Activated CD4-positive, alpha-beta T cell treated with anti-CD3 and anti-CD28 coated beads, Interleukin-2, amount 10 ng/mL, durations not matched to agents 7 days and 5 days (primary cell): ENCODE results near the gene RPS6KA2. TPM values are rescaled to one million over a fixed set of nuclear protein-coding genes. Genes with fewer than 3 reads are reported as not detected.
A peak's percentile ranks its signal among the peaks of the same experiment; 100 is the strongest.
"Not testable (repeated sequence)": the region's sequence is repeated elsewhere in the genome, so short reads cannot be mapped to it uniquely, and the experiment has no call there.

ENCODE experiments used
- CTCF ChIA-PET: fragments of 350-600 bp; sonication (Branson Sonifier 250); formaldehyde crosslinking; loops from one replicate; lab custom pipeline; 2021; ENCODE audit warnings: antibody characterized with exemption; lab: Charles Lee
- POLR2A ChIA-PET: fragments of 350-600 bp; sonication (Branson Sonifier 250); formaldehyde crosslinking; loops from one replicate; lab custom pipeline; 2021; ENCODE audit warnings: antibody characterized with exemption; lab: Charles Lee
- DNase-seq: peaks from one replicate; pipeline ENCODE4 v3.0.0-alpha.2; 2020
- H3K27ac Mint-ChIP-seq: one replicate; pipeline ENCODE4 v1.8.0; 2021; ENCODE audit warnings: mild to moderate bottlenecking, moderate library complexity, mixed read lengths
- H3K27me3 Mint-ChIP-seq: one replicate; pipeline ENCODE4 v1.8.0; 2021; ENCODE audit warnings: mixed read lengths
- H3K36me3 Mint-ChIP-seq: one replicate; pipeline ENCODE4 v1.8.0; 2021; ENCODE audit warnings: low read depth, mixed read lengths
- H3K4me1 Mint-ChIP-seq: one replicate; pipeline ENCODE4 v1.8.0; 2021; ENCODE audit warnings: mixed read lengths
- H3K4me3 Mint-ChIP-seq: one replicate; pipeline ENCODE4 v1.8.0; 2021; ENCODE audit warnings: mild to moderate bottlenecking, moderate library complexity, mixed read lengths
- H3K9me3 Mint-ChIP-seq: one replicate; pipeline ENCODE4 v1.8.0; 2021; ENCODE audit warnings: mixed read lengths
- total RNA-seq, 2 experiments: library from RNA; stranded (reverse); gene quantifications; one replicate each; pipeline ENCODE4 v1.2.3, GENCODE V29; 2021

The RPS6KA2 gene
- total RNA-seq, 2 experiments from 2014 or later, result 3.6 to 4.0 TPM

DNA sequence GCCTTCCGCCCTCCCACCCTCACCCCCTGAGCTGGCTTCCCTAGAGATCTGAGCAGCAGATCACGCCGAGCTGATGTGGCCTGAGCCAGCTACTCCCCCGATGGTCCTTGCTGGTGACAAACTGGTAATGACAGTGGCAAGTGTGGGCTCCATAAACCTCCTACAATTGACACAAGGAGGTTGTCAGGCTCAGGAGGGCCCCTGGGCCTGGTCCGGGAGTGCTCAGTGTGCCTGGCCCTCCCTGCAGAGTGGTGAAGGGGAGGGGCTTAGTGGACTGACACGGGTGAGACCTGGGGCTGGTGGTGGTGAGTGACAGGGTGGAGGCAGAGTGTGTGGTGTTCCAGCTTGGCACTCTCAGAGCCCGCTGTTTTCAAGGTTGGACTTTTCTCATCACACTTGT lies 221.7 kb downstream of the RPS6KA2 start:
- H3K9me3 Mint-ChIP-seq, result no peaks in the 10 kb centered on the region
- H3K36me3 Mint-ChIP-seq, result no peaks in the 10 kb centered on the region
- no peak overlapping the region for H3K27ac Mint-ChIP-seq
- peaks cover 11% of the 10 kb centered on the region for H3K4me1 Mint-ChIP-seq
- H3K4me3 Mint-ChIP-seq, result no peak overlapping the region
- H3K27me3 Mint-ChIP-seq, result peaks cover 2% of the 10 kb centered on the region
- ChIA-PET POLR2A (no interaction called here), CTCF (interaction anchor here (1.4 kb wide), 1 partner anchor 24 kb away, joined by 3 read pairs; no protein-coding TSS in a partner anchor)
- DNase-seq, result no peak

DNA sequence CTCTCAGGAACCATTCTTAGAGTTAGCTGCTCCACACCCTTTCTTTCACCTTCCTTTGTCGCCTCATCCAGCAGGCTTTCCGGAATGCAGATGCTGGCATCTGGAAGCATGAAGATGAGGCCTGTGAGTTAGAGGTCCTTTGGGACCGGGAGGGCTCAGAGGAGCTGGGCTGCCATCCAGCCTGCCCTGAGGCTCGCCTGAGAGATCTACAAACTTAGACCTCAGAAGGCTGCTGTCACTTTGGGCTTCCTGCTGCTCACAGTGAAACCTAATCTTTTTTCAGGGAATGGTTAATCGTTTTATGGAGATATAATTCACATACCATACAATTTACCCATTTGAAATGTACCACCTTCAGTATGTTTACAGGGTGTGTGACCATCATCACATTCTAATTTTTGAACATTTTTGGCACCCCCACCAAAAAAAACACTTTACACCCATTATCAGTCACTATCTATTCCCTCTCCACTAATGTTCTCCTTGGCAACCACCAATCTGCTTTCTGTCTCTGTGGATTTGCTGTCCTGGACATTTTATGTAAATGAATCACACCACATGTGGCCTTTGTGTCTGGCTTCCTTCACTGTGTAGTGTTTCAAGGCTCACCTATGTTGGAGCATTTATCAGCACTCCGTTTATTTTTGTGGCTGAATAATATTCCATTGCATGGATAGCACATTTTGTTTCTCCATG lies 224.3 kb downstream of the RPS6KA2 start:
- peaks cover 6% of the 10 kb centered on the region for H3K27me3 Mint-ChIP-seq
- ChIA-PET CTCF (interaction anchor here (1.0 kb wide), 1 partner anchor 56 kb away, joined by 3 read pairs; no protein-coding TSS in a partner anchor), POLR2A (no interaction called here)
- H3K36me3 Mint-ChIP-seq, result no peaks in the 10 kb centered on the region
- peaks cover 5% of the 10 kb centered on the region for H3K4me1 Mint-ChIP-seq
- no peak overlapping the region for H3K27ac Mint-ChIP-seq
- no peak overlapping the region for H3K4me3 Mint-ChIP-seq
- no peaks in the 10 kb centered on the region for H3K9me3 Mint-ChIP-seq
- no peak for DNase-seq

DNA sequence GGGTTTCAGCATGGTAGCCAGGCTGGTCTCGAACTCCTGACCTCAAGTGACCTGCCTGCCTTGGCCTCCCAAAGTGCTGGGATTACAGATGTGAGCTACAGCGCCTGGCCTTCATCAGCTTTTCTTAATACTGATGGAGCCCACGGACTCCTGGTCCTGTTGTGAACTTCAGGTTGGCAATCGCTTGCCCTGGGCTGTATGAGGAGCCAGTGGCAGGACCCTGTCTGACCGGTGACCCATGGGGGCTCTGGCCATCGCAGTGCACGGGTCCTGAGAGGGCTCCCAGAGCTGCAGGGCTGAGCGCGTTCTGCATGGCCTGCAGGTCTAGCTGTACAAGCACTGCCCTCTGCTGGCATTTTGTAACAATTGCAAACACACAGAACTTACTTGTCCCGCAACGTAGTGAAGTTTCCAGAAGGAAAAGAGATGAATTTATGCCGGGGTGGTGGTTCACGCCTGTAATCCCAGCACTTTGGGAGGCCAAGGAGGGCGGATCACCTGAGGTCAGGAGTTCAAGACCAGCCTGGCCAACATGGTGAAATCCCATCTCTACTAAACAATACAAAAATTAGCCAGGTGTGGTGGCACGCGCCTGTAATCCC lies 226.3 kb downstream of the RPS6KA2 start:
- H3K27ac Mint-ChIP-seq, H3K4me3 Mint-ChIP-seq, H3K4me1 Mint-ChIP-seq, POLR2A ChIA-PET, H3K9me3 Mint-ChIP-seq, H3K36me3 Mint-ChIP-seq, H3K27me3 Mint-ChIP-seq: not testable (repeated sequence)
- CTCF ChIA-PET, result interaction anchor here (0.7 to 1.5 kb wide), 12 partner anchors 8 to 181 kb away, joined by 3 to 7 read pairs (median 3); no protein-coding TSS in a partner anchor
- peak; percentile 67 for DNase-seq

DNA sequence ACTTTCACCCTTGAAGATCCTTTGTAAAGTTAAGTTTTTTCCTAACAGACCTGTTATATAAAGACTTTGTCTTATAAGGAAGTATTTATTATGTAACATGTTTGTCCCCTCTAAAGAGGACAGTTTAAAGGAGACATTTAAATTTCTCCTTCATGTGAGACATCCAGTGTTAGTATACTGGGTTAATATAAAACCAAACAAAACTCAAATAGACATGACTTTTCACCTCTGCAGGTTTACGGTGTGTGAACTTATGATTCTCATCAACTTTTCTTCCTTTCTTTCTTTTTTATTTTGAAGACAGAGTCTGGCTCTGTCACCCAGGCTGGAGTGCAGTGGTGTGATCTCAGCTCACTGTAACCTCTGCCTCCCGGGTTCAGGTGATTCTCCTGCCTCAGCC lies 226.9 kb downstream of the RPS6KA2 start:
- no peaks in the 10 kb centered on the region for H3K36me3 Mint-ChIP-seq
- CTCF ChIA-PET, result interaction anchor here (0.7 to 1.3 kb wide), 11 partner anchors 8 to 181 kb away, joined by 3 to 7 read pairs (median 3); no protein-coding TSS in a partner anchor
- peaks cover 8% of the 10 kb centered on the region for H3K27me3 Mint-ChIP-seq
- no peak overlapping the region for H3K4me3 Mint-ChIP-seq
- POLR2A ChIA-PET, result no interaction called here
- H3K4me1 Mint-ChIP-seq, result peaks cover 5% of the 10 kb centered on the region
- H3K27ac Mint-ChIP-seq, result no peak overlapping the region
- H3K9me3 Mint-ChIP-seq, result no peaks in the 10 kb centered on the region
- no peak for DNase-seq

DNA sequence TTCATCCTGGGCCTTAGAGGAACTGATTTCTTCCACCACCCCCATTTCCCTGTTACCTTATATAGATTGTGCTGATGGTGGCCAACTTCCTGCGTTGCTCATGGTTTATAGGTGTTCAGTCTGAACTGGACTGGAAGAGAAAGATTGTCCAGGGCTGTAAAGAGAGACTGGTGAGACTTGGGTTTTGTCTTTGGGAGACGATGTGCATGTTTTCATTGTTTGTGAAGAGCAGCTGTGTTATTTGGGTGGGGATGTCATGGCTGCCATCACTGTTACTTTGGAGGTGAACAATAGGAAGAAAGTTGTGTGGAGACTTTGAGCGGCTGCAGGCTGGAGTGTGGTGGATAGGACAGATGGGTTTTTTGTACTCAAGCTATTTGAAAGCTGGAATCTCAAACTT lies 228.7 kb downstream of the RPS6KA2 start:
- H3K9me3 Mint-ChIP-seq, result no peaks in the 10 kb centered on the region
- peaks cover 10% of the 10 kb centered on the region for H3K27me3 Mint-ChIP-seq
- H3K4me1 Mint-ChIP-seq, result peaks cover 5% of the 10 kb centered on the region
- DNase-seq, result no peak
- no peak overlapping the region for H3K27ac Mint-ChIP-seq
- ChIA-PET CTCF (interaction anchor here (0.9 to 1.2 kb wide), 2 partner anchors 17 to 75 kb away, joined by 4 to 6 read pairs; no protein-coding TSS in a partner anchor), POLR2A (no interaction called here)
- H3K36me3 Mint-ChIP-seq, result no peaks in the 10 kb centered on the region
- H3K4me3 Mint-ChIP-seq, result no peak overlapping the region

DNA sequence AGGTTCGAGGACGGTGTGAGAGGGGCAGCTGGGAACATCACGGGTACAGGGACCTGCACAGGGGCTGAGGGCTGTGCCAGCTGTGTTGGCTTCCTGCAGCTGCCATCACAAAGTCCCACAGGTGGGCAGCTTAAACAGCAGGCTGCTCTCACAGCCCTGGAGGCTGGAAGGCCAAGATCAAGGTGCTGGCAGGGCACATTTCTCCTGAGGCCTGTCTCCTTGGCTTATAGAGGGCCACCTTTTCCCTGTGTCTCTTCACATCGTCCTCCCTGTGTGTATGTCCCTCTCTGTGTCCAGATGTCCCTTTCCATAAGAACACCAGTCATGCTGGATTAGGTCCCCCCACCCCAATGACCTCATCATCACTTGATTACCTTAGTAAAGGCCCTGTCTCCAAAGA lies 229.2 kb downstream of the RPS6KA2 start:
- CTCF ChIA-PET, result interaction anchor here (0.9 to 1.2 kb wide), 2 partner anchors 17 to 75 kb away, joined by 4 to 6 read pairs; no protein-coding TSS in a partner anchor
- Mint-ChIP-seq H3K36me3 (no peaks in the 10 kb centered on the region), H3K9me3 (no peaks in the 10 kb centered on the region), H3K27ac (no peak overlapping the region), H3K4me1 (peaks cover 5% of the 10 kb centered on the region), H3K27me3 (peaks cover 10% of the 10 kb centered on the region), H3K4me3 (no peak overlapping the region)
- POLR2A ChIA-PET, result no interaction called here
- DNase-seq, result no peak

DNA sequence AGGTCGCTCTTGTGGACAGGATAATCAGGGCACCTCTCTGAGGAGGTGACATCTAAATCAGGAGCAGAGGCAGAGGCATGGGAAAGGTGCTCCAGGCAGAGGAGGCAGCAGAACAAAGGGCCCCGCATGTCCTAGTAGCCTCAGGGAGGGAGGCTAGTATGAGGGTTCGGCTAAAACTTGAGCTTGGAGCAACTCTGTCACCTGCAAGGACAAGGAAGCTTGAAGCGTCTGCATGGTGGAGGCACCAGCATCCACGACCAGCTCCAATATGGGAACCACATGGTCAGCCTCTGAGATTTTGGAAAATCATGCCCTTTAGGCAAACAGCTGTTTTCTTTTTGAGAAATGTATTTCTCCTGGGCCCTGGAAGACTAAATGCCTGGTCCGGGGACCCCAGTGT lies 231.3 kb downstream of the RPS6KA2 start:
- CTCF ChIA-PET, result interaction anchor here (1.3 kb wide), 1 partner anchor 116 kb away, joined by 3 read pairs; no protein-coding TSS in a partner anchor

DNA sequence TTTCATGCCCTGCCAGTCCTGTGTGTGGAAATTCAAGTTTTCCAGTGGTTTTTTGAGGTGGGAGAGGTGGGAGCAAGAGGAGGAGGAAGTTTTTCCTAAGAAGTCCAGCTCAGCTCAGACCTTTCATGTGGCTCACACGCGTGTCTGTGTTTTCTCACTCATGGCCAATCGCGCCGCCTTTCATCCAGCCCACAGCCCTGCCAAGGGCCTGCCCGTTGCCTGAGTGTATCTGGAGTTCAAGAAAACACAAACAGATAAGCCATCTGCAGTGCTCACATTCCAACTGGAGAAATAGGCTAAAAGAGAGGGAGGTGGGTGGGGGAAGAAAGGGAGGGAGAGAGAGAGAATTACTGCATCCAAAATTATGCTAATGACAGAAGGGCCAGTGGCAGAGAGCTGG lies 231.7 kb downstream of the RPS6KA2 start:
- ChIA-PET POLR2A (interaction anchor here (0.5 to 0.6 kb wide), 2 partner anchors 12 to 239 kb away, joined by 3 read pairs; no protein-coding TSS in a partner anchor), CTCF (interaction anchor here (1.3 to 1.7 kb wide), 2 partner anchors 14 to 115 kb away, joined by 3 to 4 read pairs; no protein-coding TSS in a partner anchor)
- Mint-ChIP-seq H3K9me3 (no peaks in the 10 kb centered on the region), H3K27ac (no peak overlapping the region), H3K4me3 (no peak overlapping the region), H3K27me3 (peaks cover 10% of the 10 kb centered on the region), H3K4me1 (peaks cover 2% of the 10 kb centered on the region), H3K36me3 (no peaks in the 10 kb centered on the region)
- no peak for DNase-seq

More for the DNA sequence above, 231.3 kb downstream of the RPS6KA2 start:
- Mint-ChIP-seq H3K4me1 (peaks cover 2% of the 10 kb centered on the region), H3K27me3 (peaks cover 10% of the 10 kb centered on the region), H3K4me3 (no peak overlapping the region), H3K9me3 (no peaks in the 10 kb centered on the region), H3K27ac (no peak overlapping the region), H3K36me3 (no peaks in the 10 kb centered on the region)
- DNase-seq, result no peak
- POLR2A ChIA-PET, result no interaction called here

DNA sequence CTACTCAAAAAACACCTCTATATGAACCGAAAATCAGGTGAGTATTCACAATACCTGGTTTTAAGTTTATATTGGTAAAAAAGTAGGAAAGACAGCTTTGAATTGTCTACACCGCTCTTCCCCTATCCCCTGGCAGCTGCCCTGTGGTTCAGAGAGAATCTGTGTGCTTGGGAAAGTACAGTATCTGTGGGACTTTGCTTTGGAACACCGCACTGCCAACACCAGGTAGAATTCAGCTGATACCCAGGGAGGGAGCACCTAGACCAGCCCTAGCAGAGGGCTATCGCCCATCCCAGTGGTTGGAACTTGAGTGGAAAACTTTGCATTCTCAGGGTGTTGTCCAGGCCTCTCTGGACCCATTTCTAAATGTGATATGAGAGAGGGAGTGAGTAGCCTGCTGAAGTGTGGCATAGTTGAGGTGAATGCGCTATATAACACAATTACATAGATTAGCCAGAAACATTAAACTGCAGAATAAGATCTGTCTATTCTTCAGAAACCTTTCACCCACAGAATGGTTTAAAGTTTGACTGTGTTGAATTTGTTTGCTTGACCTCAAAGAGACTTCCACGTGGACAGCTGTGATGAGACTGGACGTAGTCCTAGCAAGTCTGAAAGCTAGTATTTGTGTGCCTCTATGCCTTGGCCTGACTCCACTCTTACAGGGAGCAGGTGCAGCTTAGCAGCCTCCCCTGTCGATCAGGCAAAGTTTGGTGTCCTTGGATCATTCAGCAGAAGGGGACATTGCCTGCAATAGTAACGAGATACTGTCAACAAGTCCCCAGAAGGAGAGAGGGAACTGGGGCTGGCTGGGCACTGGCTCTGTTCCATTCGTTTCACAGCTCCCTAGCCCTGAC lies 232.8 kb downstream of the RPS6KA2 start:
- Mint-ChIP-seq H3K4me3 (no peak overlapping the region), H3K27me3 (peaks cover 7% of the 10 kb centered on the region), H3K27ac (no peak overlapping the region), H3K36me3 (no peaks in the 10 kb centered on the region), H3K9me3 (no peaks in the 10 kb centered on the region), H3K4me1 (peaks cover 2% of the 10 kb centered on the region)
- DNase-seq, result no peak
- CTCF ChIA-PET, result interaction anchor here (0.6 to 1.7 kb wide), 6 partner anchors 13 to 1121 kb away, joined by 3 to 4 read pairs (median 3); no protein-coding TSS in a partner anchor
- POLR2A ChIA-PET, result no interaction called here

DNA sequence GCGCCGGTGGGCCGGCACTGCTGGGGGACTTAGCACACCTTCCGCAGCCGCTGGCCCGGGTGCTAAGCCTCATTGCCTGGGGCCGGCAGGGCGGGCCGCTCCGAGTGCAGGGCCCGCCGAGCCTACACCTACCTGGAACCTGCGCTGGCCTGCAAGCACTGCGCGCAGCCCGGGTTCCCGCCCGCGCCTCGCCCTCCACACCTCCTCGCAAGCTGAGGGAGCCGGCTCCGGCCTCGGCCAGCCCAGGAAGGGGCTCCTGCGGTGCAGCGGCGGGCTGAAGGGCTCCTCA lies 233.6 kb downstream of the RPS6KA2 start:
- Mint-ChIP-seq H3K27me3 (peaks cover 6% of the 10 kb centered on the region), H3K4me1 (peaks cover 2% of the 10 kb centered on the region), H3K27ac (no peak overlapping the region), H3K4me3 (no peak overlapping the region), H3K36me3 (no peaks in the 10 kb centered on the region), H3K9me3 (no peaks in the 10 kb centered on the region)
- no peak for DNase-seq
- POLR2A ChIA-PET, result no interaction called here
- CTCF ChIA-PET, result interaction anchor here (0.5 to 1.8 kb wide), 4 partner anchors 11 to 25 kb away, joined by 3 to 6 read pairs (median 4); no protein-coding TSS in a partner anchor

DNA sequence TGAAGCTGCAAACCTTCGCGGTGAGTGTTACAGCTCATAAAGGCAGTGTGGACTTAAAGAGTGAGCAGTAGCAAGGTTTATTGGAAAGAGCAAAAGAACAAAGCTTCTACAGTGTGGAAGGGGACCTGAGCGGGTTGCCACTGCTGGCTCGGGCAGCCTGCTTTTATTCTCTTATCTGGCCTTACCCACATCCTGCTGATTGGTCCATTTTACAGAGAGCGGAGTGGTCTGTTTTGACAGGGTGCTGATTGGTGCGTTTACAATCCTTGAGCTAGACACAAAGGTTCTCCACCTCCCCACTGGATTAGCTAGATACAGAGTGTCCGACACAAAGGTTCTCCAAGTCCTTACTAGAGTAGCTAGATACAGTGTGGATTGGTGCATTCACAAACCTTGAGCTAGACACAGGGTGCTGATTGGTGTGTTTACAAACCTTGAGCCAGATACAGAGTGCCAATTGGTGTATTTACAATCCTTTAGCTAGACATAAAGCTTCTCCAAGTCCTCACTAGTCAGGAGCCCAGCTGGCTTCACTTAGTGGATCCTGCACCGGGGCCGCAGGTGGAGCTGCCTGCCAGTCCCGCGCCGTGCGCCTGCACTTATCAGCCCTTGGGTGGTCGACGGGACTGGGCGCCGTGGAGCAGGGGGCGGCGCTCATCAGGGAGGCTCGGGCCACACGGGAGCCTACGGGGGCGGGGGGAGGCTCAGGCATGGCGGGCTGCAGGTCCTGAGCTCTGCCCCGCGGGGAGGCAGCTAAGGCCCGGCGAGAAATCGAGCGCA lies 234.1 kb downstream of the RPS6KA2 start:
- H3K4me1 Mint-ChIP-seq, DNase-seq, H3K4me3 Mint-ChIP-seq, POLR2A ChIA-PET, H3K9me3 Mint-ChIP-seq, H3K27ac Mint-ChIP-seq, H3K36me3 Mint-ChIP-seq, H3K27me3 Mint-ChIP-seq: not testable (repeated sequence)
- CTCF ChIA-PET, result interaction anchor here (0.5 to 1.8 kb wide), 5 partner anchors 8 to 25 kb away, joined by 3 to 6 read pairs (median 3); no protein-coding TSS in a partner anchor

DNA sequence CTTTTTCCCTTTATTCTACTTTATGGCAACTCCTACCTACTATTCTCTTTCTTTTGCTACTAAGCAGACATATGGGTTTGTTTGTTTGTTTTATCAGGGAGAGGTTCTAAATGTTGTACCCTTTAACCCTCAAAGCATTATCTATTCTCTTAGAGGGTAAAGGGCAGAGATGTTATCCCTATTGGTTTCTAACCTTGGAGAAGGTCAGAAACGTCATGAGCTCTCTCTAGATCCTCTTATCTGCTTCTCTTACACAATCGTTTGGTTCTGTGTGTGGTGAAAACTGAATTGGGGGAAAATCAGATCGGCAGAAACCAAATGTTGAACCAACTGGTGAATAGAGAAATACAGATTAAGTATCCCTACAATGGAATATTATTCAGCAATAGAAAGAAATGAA lies 237.9 kb downstream of the RPS6KA2 start:
- Mint-ChIP-seq H3K4me1 (peaks cover 8% of the 10 kb centered on the region), H3K4me3 (no peak overlapping the region), H3K27me3 (no peaks in the 10 kb centered on the region), H3K36me3 (no peaks in the 10 kb centered on the region), H3K9me3 (no peaks in the 10 kb centered on the region), H3K27ac (no peak overlapping the region)
- POLR2A ChIA-PET, result no interaction called here
- no peak for DNase-seq
- CTCF ChIA-PET, result interaction anchor here (0.9 kb wide), 1 partner anchor 76 kb away, joined by 3 read pairs; no protein-coding TSS in a partner anchor
